ENCODE data around the gene WSCD1.

Gene WSCD1

DNA sequence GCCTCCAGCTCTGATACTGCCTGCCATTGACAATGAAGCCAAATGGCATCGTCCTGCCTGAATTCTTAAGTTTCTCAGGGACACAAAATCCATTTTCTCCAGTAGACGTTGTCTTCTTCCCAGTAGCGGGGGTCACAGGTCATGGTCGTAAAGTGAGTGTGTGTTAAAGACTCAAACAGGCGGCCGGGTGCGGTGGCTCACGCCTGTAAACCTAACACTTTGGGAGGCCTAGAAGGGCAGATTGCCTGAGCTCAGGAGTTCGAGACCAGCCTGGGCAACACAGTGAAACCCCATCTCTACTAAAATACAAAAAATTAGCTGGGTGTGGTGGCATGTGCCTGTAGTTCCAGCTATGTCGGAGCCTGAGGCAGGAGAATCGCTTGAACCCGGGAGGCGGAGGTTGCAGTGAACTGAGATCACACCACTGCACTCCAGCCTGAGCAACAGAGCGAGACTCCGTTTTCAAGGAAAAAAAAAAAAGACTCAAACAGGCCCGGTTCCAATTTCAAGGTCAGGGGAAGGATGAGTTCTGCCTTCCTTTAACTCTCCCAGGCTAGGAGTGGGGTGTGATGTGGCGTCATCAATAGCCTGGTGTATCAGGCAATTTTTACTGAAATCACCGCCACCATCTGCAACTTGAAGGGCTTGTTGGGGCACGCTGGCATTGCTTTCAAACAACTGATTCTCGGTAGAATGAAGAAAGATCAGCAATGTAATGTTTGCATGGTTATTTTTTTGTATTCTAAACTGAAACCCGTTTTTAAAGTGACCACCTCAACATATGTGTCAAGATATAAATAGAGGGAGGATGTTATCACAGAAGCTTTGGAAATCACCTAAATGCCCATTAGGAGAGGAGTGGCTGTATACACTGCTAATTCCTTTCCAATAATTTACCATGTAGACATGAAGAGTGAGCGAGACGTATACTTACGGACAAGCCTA is 91.0 kb downstream of the WSCD1 start:
- no peak for DNase-seq (ENCODE audit: low read depth)

DNA sequence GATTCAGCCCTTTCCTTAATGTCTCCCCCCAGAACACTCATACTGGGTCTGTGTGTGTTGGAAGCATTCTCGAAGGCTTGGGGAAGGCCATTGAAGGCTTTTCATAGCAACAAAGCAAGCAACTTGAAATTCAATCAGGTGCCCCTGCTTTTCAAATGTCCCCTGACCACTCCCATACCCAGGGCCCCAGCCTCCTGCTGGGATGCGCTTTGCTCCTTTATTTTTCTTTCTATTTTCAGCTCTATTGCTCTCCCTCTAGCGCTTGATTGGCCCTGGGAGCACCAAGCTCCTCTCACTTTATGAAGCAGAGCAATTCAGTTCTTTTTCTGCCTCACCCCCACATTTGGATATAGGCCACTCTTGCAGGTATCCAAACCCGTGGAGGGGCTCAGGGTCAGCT is 92.0 kb downstream of the WSCD1 start:
- no peak for DNase-seq (ENCODE audit: low read depth)

DNA sequence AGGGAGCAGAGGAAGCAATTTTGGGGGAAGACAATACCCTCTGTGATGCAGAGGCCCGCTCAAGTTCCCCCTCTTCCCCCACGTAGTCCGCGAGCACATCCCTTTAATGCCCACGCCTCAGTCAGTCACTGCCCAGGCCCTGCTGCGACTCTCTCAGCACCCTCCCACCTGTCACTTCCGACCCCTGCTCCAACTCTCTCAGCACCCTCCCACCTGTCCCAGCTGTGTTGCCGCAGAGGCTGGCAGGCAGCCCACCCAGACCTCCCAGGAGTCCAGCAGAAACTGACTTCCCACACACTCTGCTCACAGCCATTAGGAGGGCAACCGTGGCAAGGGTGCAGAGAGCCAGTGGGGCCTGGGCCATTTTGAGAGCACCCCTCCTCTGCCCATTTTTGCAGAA is 92.7 kb downstream of the WSCD1 start:
- no peak for DNase-seq (ENCODE audit: low read depth)

DNA sequence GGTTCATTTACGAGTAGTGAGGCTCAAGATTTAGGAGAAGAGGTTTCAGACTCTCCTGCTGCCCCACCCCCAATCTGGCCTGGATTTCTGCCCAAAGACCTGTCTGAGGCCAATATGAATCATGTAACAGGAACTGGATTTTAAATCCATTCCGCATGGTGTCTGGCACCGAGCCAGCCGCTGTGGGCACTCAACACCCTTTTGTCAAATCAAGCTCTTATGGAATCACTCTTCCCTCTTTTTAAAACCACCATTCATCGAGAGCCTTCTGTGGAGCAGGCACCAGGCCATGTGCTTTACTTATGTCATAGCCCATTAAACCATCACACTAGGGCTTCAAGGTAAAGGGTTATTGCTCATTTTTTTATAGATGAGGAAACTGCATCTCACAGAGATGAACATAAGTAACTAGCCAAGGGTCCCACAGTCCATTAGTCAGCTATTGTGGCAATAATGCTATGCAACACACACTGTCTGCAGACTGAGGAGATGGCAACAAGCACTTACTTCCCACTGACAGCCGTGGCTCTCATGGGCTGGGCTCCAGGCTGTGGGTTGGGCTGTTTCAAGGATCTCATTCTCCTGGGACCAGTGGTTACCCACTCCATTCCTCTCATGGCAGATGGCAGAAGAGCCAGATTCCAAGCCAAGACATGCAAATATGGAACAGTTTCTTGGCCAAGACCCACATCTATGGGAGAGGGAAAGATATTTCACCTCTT is 93.6 kb downstream of the WSCD1 start:
- no peak for DNase-seq (ENCODE audit: low read depth)

DNA sequence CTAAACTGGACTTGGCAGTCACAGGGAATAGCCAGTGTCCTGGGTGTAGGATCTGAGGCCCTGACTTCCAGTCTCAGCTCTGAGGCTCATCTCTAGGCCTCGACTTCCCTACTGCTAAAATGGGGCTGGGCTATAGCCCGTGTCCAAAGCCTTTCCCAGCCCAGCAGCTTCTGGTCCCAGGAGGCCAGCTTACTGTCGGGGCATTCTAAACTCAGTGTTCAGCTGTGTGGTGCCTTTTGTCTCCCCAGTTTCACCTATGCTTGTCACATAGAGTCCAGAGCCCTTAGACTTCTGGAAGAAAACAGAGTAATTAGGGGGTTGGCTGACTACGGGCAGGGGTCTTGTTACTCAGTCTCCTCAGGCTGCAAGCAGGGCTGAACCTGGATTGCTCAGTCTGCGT is 94.8 kb downstream of the WSCD1 start:
- no peak for DNase-seq (ENCODE audit: low read depth)

DNA sequence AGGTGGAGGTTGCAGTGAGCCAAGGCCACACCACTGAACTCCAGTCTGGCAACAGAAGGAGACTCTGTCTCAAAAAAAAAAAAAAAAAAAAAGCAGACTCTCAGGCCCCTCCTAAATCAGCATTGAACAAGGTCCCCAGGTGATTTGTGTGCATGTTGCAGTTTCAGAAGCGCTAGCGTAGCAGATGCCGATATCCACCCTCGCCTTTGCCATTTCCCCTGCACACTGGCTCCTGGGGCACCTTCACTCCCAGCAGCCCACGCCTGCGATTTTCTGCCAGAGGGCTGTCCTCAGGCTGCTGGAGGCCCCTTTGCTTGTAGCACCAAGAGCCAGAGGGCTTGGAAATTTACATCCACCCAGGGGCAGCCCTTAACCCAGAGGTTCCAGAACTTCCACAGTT is 95.6 kb downstream of the WSCD1 start:
- DNase-seq (ENCODE audit: low read depth), result no peak

DNA sequence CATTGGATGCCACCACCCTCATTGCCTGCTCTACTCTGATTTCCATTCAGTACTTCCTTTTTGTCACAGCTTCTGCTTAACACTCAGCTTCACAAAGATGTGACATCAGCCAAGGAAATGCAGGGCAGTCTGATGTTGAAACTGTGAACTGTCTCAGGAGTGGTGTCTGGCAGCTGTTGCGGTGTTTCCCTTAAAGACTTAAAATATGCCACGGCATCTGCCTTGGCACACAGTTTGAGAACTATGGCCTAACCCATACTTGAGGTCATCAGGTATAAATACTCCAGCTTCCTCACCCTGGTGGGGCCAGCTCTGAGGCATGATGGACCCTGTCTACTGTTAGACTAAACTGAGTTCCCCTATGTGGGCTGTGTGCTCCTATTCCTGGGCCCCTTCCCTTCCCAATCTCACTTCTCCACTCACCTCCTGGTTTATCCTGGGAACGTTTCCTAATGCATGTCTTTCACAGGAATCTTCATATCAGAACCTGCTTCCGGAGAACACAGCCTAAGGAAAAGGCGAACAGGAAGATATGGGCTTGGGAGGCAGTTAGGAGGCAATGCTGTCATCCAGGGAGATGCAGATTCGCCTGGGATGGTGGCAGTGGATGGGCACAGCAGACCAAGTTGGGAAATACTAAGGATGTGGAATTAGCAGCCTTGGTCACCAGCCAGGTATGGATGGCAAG is 96.5 kb downstream of the WSCD1 start:
- DNase-seq (ENCODE audit: low read depth), result no peak

DNA sequence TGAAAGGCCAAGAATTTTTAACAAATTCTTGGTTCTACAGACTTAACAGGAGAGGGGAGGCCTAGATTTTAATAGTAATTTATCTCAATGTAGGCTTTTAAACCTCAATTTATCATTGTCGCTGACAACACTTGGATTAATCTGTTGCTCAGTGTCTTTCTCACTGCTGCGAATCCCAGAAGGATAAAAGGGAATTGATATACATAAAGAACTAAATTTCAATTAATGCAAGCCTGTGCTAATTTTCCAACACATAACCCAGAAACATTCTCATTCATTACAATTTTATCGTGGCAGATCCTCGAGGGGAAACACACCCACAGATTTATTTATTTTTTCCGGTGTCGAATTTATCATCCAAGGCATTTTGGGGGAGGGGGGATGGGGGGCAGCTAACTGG is 98.1 kb downstream of the WSCD1 start:
- DNase-seq (ENCODE audit: low read depth), result no peak

DNA sequence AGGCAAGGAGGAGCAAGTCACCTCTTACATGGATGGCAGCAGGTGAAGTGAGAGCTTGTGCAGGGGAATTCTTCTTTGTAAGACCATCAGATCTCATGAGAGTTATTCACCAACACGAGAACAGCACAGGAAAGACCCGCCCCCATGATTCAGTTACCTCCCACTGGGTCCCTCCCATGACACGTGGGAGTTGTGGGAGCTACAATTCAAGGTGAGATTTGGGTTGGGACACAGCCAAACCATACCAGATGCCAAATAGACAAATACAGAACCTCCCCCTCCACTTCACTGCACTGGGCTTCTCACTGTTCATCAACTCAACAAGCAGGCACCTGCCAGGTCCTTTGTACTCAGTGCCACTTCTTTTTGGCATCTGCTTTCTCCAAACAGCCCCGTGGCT is 100.2 kb downstream of the WSCD1 start:
- no peak for DNase-seq (ENCODE audit: low read depth)

DNA sequence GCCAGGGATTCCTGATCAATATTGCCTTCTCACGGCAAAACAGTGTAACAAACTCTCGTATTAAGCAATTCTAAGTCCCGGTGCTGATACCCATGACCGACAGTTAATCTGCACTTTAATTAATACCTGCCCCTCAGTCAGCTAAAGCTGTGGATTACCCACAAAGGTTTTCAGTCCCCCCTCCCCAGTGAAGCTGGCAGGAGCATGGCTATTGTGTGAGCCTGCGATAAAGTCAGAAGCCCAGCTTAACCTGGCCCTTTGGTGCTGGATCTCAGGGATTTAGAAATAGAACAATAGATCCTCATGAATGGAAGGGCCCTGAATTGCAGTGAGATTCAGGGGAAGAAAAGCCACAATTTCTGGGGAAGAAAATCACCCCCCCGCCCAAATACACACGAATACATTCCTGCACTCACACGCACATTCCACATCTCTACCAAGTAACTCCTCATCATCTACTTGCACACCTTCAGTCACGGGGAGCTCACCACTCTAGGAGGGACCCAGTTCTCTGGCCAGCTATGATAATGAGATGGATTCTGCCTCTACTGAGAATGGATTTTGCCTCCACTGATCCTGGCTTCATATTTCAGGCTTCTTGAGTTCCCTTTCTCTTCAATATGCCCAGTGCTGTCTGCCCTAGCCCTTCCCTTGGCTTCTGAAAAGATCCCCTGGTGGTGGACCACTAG is 102.6 kb downstream of the WSCD1 start:
- no peak for DNase-seq (ENCODE audit: low read depth)

DNA sequence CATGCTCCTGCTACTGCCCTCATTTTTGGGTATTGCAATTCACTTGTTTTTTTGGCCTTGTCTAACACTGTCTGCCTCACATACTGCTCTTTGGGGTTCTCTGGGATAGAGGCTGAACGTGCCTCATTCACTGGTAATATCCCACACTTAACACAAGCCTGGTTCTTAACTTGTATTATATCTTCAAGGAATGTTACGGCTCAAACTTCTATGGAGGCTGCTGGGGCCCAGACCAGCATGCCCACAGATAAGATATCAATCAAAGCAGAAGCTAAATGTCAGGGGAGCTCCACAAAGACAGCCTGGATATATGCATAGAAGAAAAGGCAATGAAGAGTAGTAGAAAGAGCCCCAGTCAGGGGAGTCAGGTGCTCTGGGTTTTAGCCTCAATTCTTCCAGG is 103.5 kb downstream of the WSCD1 start:
- no peak for DNase-seq (ENCODE audit: low read depth)

All from ELR (cell line).